Left ventricle myocardium inferior (tissue), 1 donor: ENCODE results near the gene STK32B. TPM values are rescaled to one million over a fixed set of nuclear protein-coding genes. Genes with fewer than 3 reads are reported as not detected.

Experiments used
- DNase-seq: peaks from one replicate; pipeline ENCODE4 v3.0.0-alpha.2; 2020
- H3K27ac ChIP-seq: fragments of 200-600 bp; replicated peaks from 2 replicates; pipeline ENCODE4 v1.8.0; 2021
- H3K27me3 ChIP-seq: fragments of 200-600 bp; 2 replicates; pipeline ENCODE4 v1.8.0; 2021; ENCODE audit warnings: low read depth
- H3K36me3 ChIP-seq: fragments of 200-600 bp; 2 replicates; pipeline ENCODE4 v1.8.0; 2021
- H3K4me1 ChIP-seq: fragments of 200-600 bp; 2 replicates; pipeline ENCODE4 v1.8.0; 2021
- H3K4me3 ChIP-seq: fragments of 200-600 bp; 2 replicates; pipeline ENCODE4 v1.8.0; 2021; ENCODE audit warnings: mild to moderate bottlenecking, moderate library complexity
- H3K9me3 ChIP-seq: fragments of 200-600 bp; replicated peaks from 2 replicates; pipeline ENCODE4 v1.8.0; 2021
- CTCF ChIP-seq: fragments of 200-600 bp; IDR thresholded peaks from 2 replicates; pipeline ENCODE4 v1.8.0; 2021; ENCODE audit warnings: antibody characterized with exemption, mild to moderate bottlenecking, borderline replicate concordance
- intact Hi-C: fragments of 100-400 bp; cut with micrococcal nuclease; formaldehyde crosslinking; loops from one replicate; pipeline ENCODE4 v1.11.0; 2022
- total RNA-seq: library from RNA; stranded (reverse); fragmentation: NEBNext Ultra II Directional; extraction: Animal tissue kit (Norgen Biotek cat#: 25700); gene quantifications from one replicate; pipeline ENCODE4 v1.2.1, GENCODE V29; 2021
- donor health status: DM: no; HTN: yes; CAD: no; lungs with severe emphysema.

Gene STK32B
- total RNA-seq, 1 donor from 2014 or later, result 0.55 TPM

- H3K9me3 ChIP-seq, result peaks cover 17% of the 10 kb centered on the region
- H3K4me1 ChIP-seq, result no peaks in the 10 kb centered on the region
- peaks cover 25% of the 10 kb centered on the region for H3K27me3 ChIP-seq
- no peak for TF ChIP-seq CTCF
- no peaks in the 10 kb centered on the region for H3K36me3 ChIP-seq
- intact Hi-C loops, result no loop called here
- no peak overlapping the region for H3K27ac ChIP-seq
- DNase-seq, result no peak
- H3K4me3 ChIP-seq, result no peak overlapping the region
Observed at GRCh38 chr4:5412296-5412695, 361.0 kb downstream of the STK32B start.

GRCh38 chr4:5412751-5413150 is 361.5 kb downstream of the STK32B start:
- no peak overlapping the region for H3K4me3 ChIP-seq
- peaks cover 25% of the 10 kb centered on the region for H3K27me3 ChIP-seq
- TF ChIP-seq CTCF, result no peak
- no peaks in the 10 kb centered on the region for H3K36me3 ChIP-seq
- H3K4me1 ChIP-seq, result no peaks in the 10 kb centered on the region
- peaks cover 17% of the 10 kb centered on the region for H3K9me3 ChIP-seq
- intact Hi-C loops, result no loop called here
- DNase-seq, result no peak
- H3K27ac ChIP-seq, result no peak overlapping the region

GRCh38 chr4:5416637-5417036 is 365.4 kb downstream of the STK32B start:
- TF ChIP-seq CTCF, result no peak
- Histone ChIP-seq H3K27ac (no peak overlapping the region), H3K4me1 (no peaks in the 10 kb centered on the region), H3K27me3 (peaks cover 38% of the 10 kb centered on the region), H3K36me3 (no peaks in the 10 kb centered on the region), H3K4me3 (no peak overlapping the region), H3K9me3 (peaks cover 20% of the 10 kb centered on the region)
- intact Hi-C loops, result no loop called here
- DNase-seq, result no peak

GRCh38 chr4:5420266-5420665 is 369.0 kb downstream of the STK32B start:
- TF ChIP-seq CTCF, result no peak
- Histone ChIP-seq H3K9me3 (peaks cover 20% of the 10 kb centered on the region), H3K4me1 (no peaks in the 10 kb centered on the region), H3K27ac (no peak overlapping the region), H3K27me3 (peaks cover 42% of the 10 kb centered on the region), H3K36me3 (no peaks in the 10 kb centered on the region), H3K4me3 (no peak overlapping the region)
- intact Hi-C loops, result no loop called here
- no peak for DNase-seq

- Histone ChIP-seq H3K4me1 (no peaks in the 10 kb centered on the region), H3K4me3 (no peak overlapping the region), H3K9me3 (peaks cover 16% of the 10 kb centered on the region), H3K27ac (no peak overlapping the region), H3K27me3 (peaks cover 30% of the 10 kb centered on the region), H3K36me3 (no peaks in the 10 kb centered on the region)
- intact Hi-C loops, result no loop called here
- DNase-seq, result no peak
- TF ChIP-seq CTCF, result no peak
Observed at GRCh38 chr4:5421416-5421815, 370.1 kb downstream of the STK32B start.

GRCh38 chr4:5422195-5422594 is 370.9 kb downstream of the STK32B start:
- Histone ChIP-seq H3K4me3 (no peak overlapping the region), H3K4me1 (no peaks in the 10 kb centered on the region), H3K9me3 (peaks cover 8% of the 10 kb centered on the region), H3K36me3 (no peaks in the 10 kb centered on the region), H3K27me3 (peaks cover 29% of the 10 kb centered on the region), H3K27ac (no peak overlapping the region)
- TF ChIP-seq CTCF, result no peak
- no peak for DNase-seq
- intact Hi-C loops, result no loop called here
